NCI-H2029 treated with DMSO at 0.1 percent for 48 hours (cell line): ENCODE results near the gene SLC7A5.

Source experiments
- DNase-seq: peaks from one replicate; lab custom pipeline; 2025; lab: John Stamatoyannopoulos, UW

Gene SLC7A5

GRCh38 chr16:87846705-87847466 lies 22.4 kb downstream of the SLC7A5 start:
- DNase-seq = no peak

- DNase-seq = no peak
Observed at GRCh38 chr16:87845807-87846619, 23.3 kb downstream of the SLC7A5 start.

GRCh38 chr16:87845213-87845612 lies 24.1 kb downstream of the SLC7A5 start:
- no peak for DNase-seq

- no peak for DNase-seq
Observed at GRCh38 chr16:87844809-87845208, 24.5 kb downstream of the SLC7A5 start.

GRCh38 chr16:87844120-87844733 lies 25.1 kb downstream of the SLC7A5 start:
- DNase-seq = no peak

- DNase-seq = no peak
Observed at GRCh38 chr16:87843678-87844105, 25.6 kb downstream of the SLC7A5 start.

GRCh38 chr16:87842209-87842869 lies 27.0 kb downstream of the SLC7A5 start:
- no peak for DNase-seq

GRCh38 chr16:87841340-87842208 lies 27.7 kb downstream of the SLC7A5 start:
- no peak for DNase-seq

GRCh38 chr16:87840271-87840978 lies 28.9 kb downstream of the SLC7A5 start:
- DNase-seq = no peak

- DNase-seq = no peak
Observed at GRCh38 chr16:87839542-87840270, 29.6 kb downstream of the SLC7A5 start.

GRCh38 chr16:87838643-87839541 lies 30.4 kb downstream of the SLC7A5 start:
- no peak for DNase-seq

- no peak for DNase-seq
Observed at GRCh38 chr16:87837627-87838289, 31.5 kb downstream of the SLC7A5 start.

GRCh38 chr16:87836844-87837581 lies 32.3 kb downstream of the SLC7A5 start:
- DNase-seq = no peak

GRCh38 chr16:87836346-87836843 lies 32.9 kb downstream of the SLC7A5 start:
- DNase-seq = no peak

- no peak for DNase-seq
Observed at GRCh38 chr16:87835882-87836331, 33.4 kb downstream of the SLC7A5 start.

GRCh38 chr16:87834668-87835473 lies 34.4 kb downstream of the SLC7A5 start:
- no peak for DNase-seq
